Measurements from ENCODE around the gene PRKCE.

DNA sequence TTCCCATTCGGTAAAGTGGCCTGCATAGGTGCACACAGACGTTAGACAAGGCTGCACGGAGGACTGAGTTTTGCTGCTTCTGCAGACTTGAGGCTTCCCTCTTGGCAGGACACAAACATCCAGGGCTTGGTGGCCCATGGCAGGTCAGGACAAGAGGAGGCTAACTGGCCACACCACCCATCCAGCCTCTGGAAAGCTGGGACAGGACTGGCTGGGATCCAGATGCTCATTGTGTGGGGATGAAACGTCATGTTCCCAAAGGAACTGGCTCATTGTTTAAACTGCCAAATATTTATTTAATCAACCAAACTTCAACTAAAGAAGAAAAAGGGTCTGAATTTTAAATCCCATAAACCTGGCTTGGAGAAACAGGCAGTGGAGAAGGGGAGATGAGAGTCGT is 406.7 kb downstream of the PRKCE start:
- TF ChIP-seq, protein P1, sequence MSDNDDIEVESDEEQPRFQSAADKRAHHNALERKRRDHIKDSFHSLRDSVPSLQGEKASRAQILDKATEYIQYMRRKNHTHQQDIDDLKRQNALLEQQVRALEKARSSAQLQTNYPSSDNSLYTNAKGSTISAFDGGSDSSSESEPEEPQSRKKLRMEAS (IDR thresholded peaks at IDR 0.05; ENCODE audit: low read depth), result no peak
- TF ChIP-seq MXI1 (IDR thresholded peaks at IDR 0.05; ENCODE audit: low read depth, low read length), result no peak
- TF ChIP-seq CTCF (IDR thresholded peaks at IDR 0.05), result no peak
- no peak for TF ChIP-seq RFX5 (IDR thresholded peaks at IDR 0.05; ENCODE audit: low read length)
- TF ChIP-seq EP300 (IDR thresholded peaks at IDR 0.05; ENCODE audit: borderline replicate concordance in 1 of 2, low read depth in 1 of 2, low read length in 1 of 2), result no peak
- TF ChIP-seq POLR2AphosphoS5 (IDR thresholded peaks at IDR 0.05; ENCODE audit: low read depth, low read length), result no peak
- TF ChIP-seq TEAD4 (IDR thresholded peaks at IDR 0.05; ENCODE audit: borderline replicate concordance, insufficient read depth), result no peak
- TF ChIP-seq REST (IDR thresholded peaks at IDR 0.05; ENCODE audit: low read depth, low read length), result no peak
- no peak for TF ChIP-seq RCOR1 (IDR thresholded peaks at IDR 0.05; ENCODE audit: low read length)

Data from SK-N-SH (cell line).